K562 (cell line): ENCODE data around the gene SALL3. TPM values are rescaled to one million over a fixed set of nuclear protein-coding genes. Genes with fewer than 3 reads are reported as not detected.

Experiments used
- ATAC-seq: fragments of 200-7000 bp; cut with Tn5 transposase; 3 replicates; pipeline ENCODE4 v1.9.1; 2020; ENCODE audit warnings: moderate library complexity
- BruUV-seq: library from RNA; stranded (reverse); fragments of 400-500 nt; replicated peaks from 2 replicates; lab custom pipeline; 2021; lab: Mats Ljungman, UMichigan
- CTCF ChIA-PET: fragments of 300-600 bp; formaldehyde crosslinking; extraction: SDS; loops from one replicate; lab custom pipeline; 2021; ENCODE audit warnings: low intra/inter-chr PET ratio; lab: Yijun Ruan, JAX
- POLR2A ChIA-PET: fragments of 300-600, 350-650 bp; sonication (Branson Sonifier 250); formaldehyde crosslinking; extraction: SDS; loops from one replicate; lab custom pipeline; 2021; ENCODE audit warnings: antibody characterized with exemption, inconsistent platforms; lab: Yijun Ruan, JAX
- DNase-seq, 4 experiments: peaks; one replicate each; pipeline versions ENCODE4 v3.0.0 to v3.0.0-alpha.2; 2011 to 2018; ENCODE audit warnings: low spot score in 3 of 4, mixed read lengths in 3 of 4; ENCODE audit errors: extremely low read depth in 1 of 4
- FAIRE-seq: peaks from 2 replicates; lab custom pipeline; 2011; peaks lifted over from hg19 to GRCh38; lab: Jason Lieb, UNC
- H2AFZ ChIP-seq: 2 replicates; pipeline ENCODE4 v1.6.0; 2011; ENCODE audit warnings: low read depth, low read length, control low read depth, inconsistent platforms
- H3K27ac ChIP-seq: fragments of 200-600 bp; 3 replicates; pipeline ENCODE4 v1.8.0; 2011; ENCODE audit warnings: low read depth, mild to moderate bottlenecking, control low read depth, inconsistent platforms, low read length, moderate library complexity, mixed read lengths; ENCODE audit errors: extremely low read depth
- H3K27me3 ChIP-seq, 2 experiments: fragments of 300-600 bp in 1 of 2; 2 replicates in 1 of 2; 3 replicates in 1 of 2; pipeline versions ENCODE4 v1.6.0 to v1.8.0; 2011; ENCODE audit warnings: inconsistent platforms in 2 of 2, low read length in 2 of 2, mild to moderate bottlenecking in 1 of 2, mixed read lengths in 1 of 2, moderate library complexity in 1 of 2; ENCODE audit not compliant: control insufficient read depth in 2 of 2, insufficient read depth in 2 of 2
- H3K36me3 ChIP-seq: fragments of 300-600 bp; 3 replicates; pipeline ENCODE4 v1.8.0; 2011; ENCODE audit warnings: mild to moderate bottlenecking, low read length, inconsistent platforms; ENCODE audit not compliant: control insufficient read depth, insufficient read depth
- H3K4me1 ChIP-seq, 2 experiments: fragments of 200-600 bp in 1 of 2; replicated peaks in 1 of 2; 2 replicates in 1 of 2; 3 replicates in 1 of 2; pipeline versions ENCODE4 v1.5.1 to v1.8.0; 2011; ENCODE audit warnings: inconsistent platforms in 2 of 2, low read length in 2 of 2, mild to moderate bottlenecking in 1 of 2, mixed read lengths in 1 of 2, moderate library complexity in 1 of 2; ENCODE audit not compliant: control insufficient read depth in 2 of 2, insufficient read depth in 2 of 2
- H3K4me2 ChIP-seq: 2 replicates; pipeline ENCODE4 v1.6.1; 2011; ENCODE audit warnings: low read length, control low read depth, inconsistent platforms, mixed read lengths; ENCODE audit not compliant: insufficient read depth
- H3K4me3 ChIP-seq: fragments of 200-600 bp; sonication (generic), shearing (Covaris generic); 2 replicates; pipeline ENCODE4 v1.5.1; 2016; ENCODE audit warnings: control low read depth, inconsistent platforms
- H3K79me2 ChIP-seq: fragments of 200-600 bp; 3 replicates; pipeline ENCODE4 v1.8.0; 2011; ENCODE audit warnings: low read length, inconsistent platforms; ENCODE audit not compliant: control insufficient read depth, insufficient read depth
- H3K9ac ChIP-seq, 2 experiments: 2 replicates each; pipeline versions ENCODE4 v1.6.0 to v1.6.1; 2011; ENCODE audit warnings: low read depth in 2 of 2, low read length in 2 of 2, control low read depth in 1 of 2, inconsistent platforms in 1 of 2, mild to moderate bottlenecking in 1 of 2, mixed read lengths in 1 of 2; ENCODE audit not compliant: insufficient read depth in 1 of 2
- H3K9me1 ChIP-seq: one replicate; pipeline ENCODE4 v1.6.0; 2011; ENCODE audit warnings: inconsistent platforms, mild to moderate bottlenecking, low read length, moderate library complexity; ENCODE audit not compliant: control insufficient read depth, insufficient read depth
- H3K9me3 ChIP-seq: replicated peaks from 2 replicates; pipeline ENCODE4 v1.5.1; 2011; ENCODE audit warnings: low read depth, low read length, inconsistent platforms; ENCODE audit not compliant: control insufficient read depth, insufficient read depth
- H4K20me1 ChIP-seq: replicated peaks from 2 replicates; pipeline ENCODE4 v1.6.1; 2011; ENCODE audit warnings: low read length, inconsistent platforms, mixed read lengths; ENCODE audit not compliant: control insufficient read depth, insufficient read depth
- BRF1 ChIP-seq: IDR thresholded peaks from 3 replicates; pipeline ENCODE4 v1.6.1; 2011; ENCODE audit warnings: borderline replicate concordance, mild to moderate bottlenecking; ENCODE audit not compliant: insufficient read length; ENCODE audit errors: extremely low read depth
- CHD4 ChIP-seq: fragments of 200-600 bp; sonication (generic); IDR thresholded peaks from 3 replicates; pipeline ENCODE4 v1.6.1; 2012; ENCODE audit warnings: low read depth, mild to moderate bottlenecking, mixed read lengths, low read length, inconsistent platforms; ENCODE audit not compliant: insufficient read depth, insufficient replicate concordance, poor library complexity, severe bottlenecking
- ETV5 ChIP-seq: sonication (generic); formaldehyde crosslinking; IDR thresholded peaks from 2 replicates; pipeline ENCODE4 v1.4.0; 2020; ENCODE audit warnings: low read depth, mild to moderate bottlenecking, missing genetic modification reagents
- MXI1 ChIP-seq: IDR thresholded peaks from 2 replicates; pipeline ENCODE4 v1.6.1; 2011; ENCODE audit warnings: low read depth, mild to moderate bottlenecking, improper control_type of control experiment, low read length
- NR2C2 ChIP-seq, 2 experiments: fragments of 200-800 bp in 1 of 2; sonication (Bioruptor generic) in 1 of 2; sonication (generic) in 1 of 2; formaldehyde crosslinking in 1 of 2; IDR thresholded peaks; 2 replicates each; pipeline versions ENCODE4 v1.6.1 to v1.8.0; 2016 to 2022; ENCODE audit warnings: mild to moderate bottlenecking in 1 of 2, missing compliant biosample characterization in 1 of 2, missing genetic modification characterization in 1 of 2, missing genetic modification reagents in 1 of 2
- RNF2 ChIP-seq: sonication (generic); IDR thresholded peaks from 2 replicates; pipeline ENCODE4 v1.6.1; 2016
- ZNF778 ChIP-seq: fragments of 450-650 bp; formaldehyde crosslinking; IDR thresholded peaks from 2 replicates; pipeline ENCODE4 v1.4.0; 2020; ENCODE audit warnings: mild to moderate bottlenecking, moderate library complexity
- ZNF785 ChIP-seq: fragments of 250-450 bp; sonication (Bioruptor Pico); IDR thresholded peaks from 2 replicates; pipeline ENCODE4 v1.4.0; 2020; ENCODE audit warnings: mild to moderate bottlenecking
- WGBS: fragments of 100-300 bp; shearing (Covaris generic); methylation state at CpG from one replicate; pipeline ENCODE4 v1.1.6; 2016; ENCODE audit warnings: low coverage, mixed read lengths; ENCODE audit not compliant: insufficient coverage; ENCODE audit errors: missing lambda C conversion rate; 5-methylcytosine and 5-hydroxymethylcytosine counted together
- in situ Hi-C: fragments of 300-500 bp; cut with MboI; formaldehyde crosslinking; loops from 4 replicates; pipeline ENCODE4 v1.15.0; 2018; ENCODE audit warnings: inconsistent platforms, mixed read lengths
- intact Hi-C: fragments of 100-400 bp; cut with micrococcal nuclease; formaldehyde crosslinking; loops from 2 replicates; pipeline ENCODE4 v1.14.2; 2022
- polyA plus RNA-seq, 8 experiments: library from polyadenylated mRNA; depleted of rRNA in 4 of 8; stranded (reverse) in 5 of 8; unstranded in 3 of 8; fragments of >200 nt; fragmentation: Nextera tagmentation in 2 of 8; fragmentation: Illumina TruSeq in 1 of 8; extraction: Ambion mirVana in 2 of 8; extraction: Trizol in 1 of 8; gene quantifications; 2 replicates each; pipeline versions ENCODE4 v1.2.1 to v1.2.3, GENCODE V29; 2011 to 2014; ENCODE audit warnings: inconsistent platforms in 1 of 8, missing spikeins in 1 of 8
- total RNA-seq, 7 experiments: library from RNA; depleted of rRNA in 6 of 7; stranded (reverse); fragments of >200 nt in 6 of 7; fragmentation: Illumina TruSeq in 2 of 7; extraction: Trizol in 2 of 7; gene quantifications; 2 replicates each; pipeline versions ENCODE4 v1.2.1 to v1.2.3, GENCODE V29; 2011 to 2021; ENCODE audit warnings: low replicate concordance in 1 of 7
- TF ChIP-seq, protein P1 (sequence below): IDR thresholded peaks from 2 replicates; pipeline ENCODE4 v1.6.1; 2012; ENCODE audit warnings: low read depth, low read length, improper control_type of control experiment, borderline replicate concordance

Gene SALL3
- total and polyA plus RNA-seq, 9 of the 15 experiments (the other 6 are each of a cell fraction or from before 2014, with no cell fraction given), result not detected

DNA sequence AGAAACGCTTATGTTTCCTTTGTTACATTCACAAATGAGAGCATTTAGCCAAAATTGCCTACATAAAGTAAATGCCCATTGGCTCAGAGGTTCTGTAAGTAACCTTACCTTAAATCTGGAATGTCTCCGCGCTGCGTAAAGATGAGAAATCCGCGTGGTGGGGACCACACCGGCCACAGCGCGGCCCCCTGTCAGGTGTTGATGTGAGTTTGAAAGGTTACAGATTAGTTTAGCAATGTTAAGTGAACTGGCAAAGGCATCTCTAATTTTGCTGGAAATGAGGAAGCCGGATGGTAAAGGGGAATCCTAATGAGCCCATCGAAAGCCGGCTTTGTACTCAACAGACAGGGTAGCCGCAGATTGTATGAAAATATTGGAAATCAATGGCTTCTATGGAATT lies 11.8 kb downstream of the SALL3 start:
- H3K4me3 ChIP-seq, result no peak overlapping the region
- H3K27me3 ChIP-seq, result peaks cover 2 to 12% of the 10 kb centered on the region in 2 experiments; a peak in 3 of 5 replicates
- DNase-seq (no peak), ATAC-seq (no peak), FAIRE-seq (no peak)
- no peak overlapping the region for H3K27ac ChIP-seq
- H3K9me1 ChIP-seq, result no peaks in the 10 kb centered on the region
- no peak overlapping the region for H3K9ac ChIP-seq
- TF ChIP-seq RNF2 (no peak), CHD4 (no peak), NR2C2 (CRISPR knock-in tag; IDR thresholded peaks at IDR 0.05) (no peak), NR2C2 (tag; IDR thresholded peaks at IDR 0.05) (no peak), ZNF785 (CRISPR knock-in tag) (no peak), MXI1 (no peak), BRF1 (no peak), ZNF778 (CRISPR knock-in tag) (no peak), ETV5 (CRISPR knock-in tag) (no peak)
- TF ChIP-seq, protein P1, sequence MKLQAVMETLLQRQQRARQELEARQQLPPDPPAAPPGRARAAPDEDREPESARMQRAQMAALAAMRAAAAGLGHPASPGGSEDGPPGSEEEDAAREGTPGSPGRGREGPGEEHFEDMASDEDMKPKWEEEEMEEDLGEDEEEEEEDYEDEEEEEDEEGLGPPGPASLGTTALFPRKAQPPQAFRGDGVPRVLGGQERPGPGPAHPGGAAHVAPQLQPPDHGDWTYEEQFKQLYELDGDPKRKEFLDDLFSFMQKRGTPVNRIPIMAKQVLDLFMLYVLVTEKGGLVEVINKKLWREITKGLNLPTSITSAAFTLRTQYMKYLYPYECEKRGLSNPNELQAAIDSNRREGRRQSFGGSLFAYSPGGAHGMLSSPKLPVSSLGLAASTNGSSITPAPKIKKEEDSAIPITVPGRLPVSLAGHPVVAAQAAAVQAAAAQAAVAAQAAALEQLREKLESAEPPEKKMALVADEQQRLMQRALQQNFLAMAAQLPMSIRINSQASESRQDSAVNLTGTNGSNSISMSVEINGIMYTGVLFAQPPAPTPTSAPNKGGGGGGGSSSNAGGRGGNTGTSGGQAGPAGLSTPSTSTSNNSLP, result no peak
- no peaks in the 10 kb centered on the region; a peak in 1 of 5 replicates for H3K4me1 ChIP-seq
- no peak overlapping the region for H3K4me2 ChIP-seq
- 10% methylated on average over 12 of the region's 13 CpGs for WGBS
- no peaks in the 10 kb centered on the region for H3K36me3 ChIP-seq
- no peaks in the 10 kb centered on the region for H4K20me1 ChIP-seq
- POLR2A ChIA-PET, result no interaction called here
- no peak overlapping the region for H2AFZ ChIP-seq
- CTCF ChIA-PET, result no interaction called here
- in situ Hi-C loops (no loop called here), intact Hi-C loops (no loop called here)
- H3K79me2 ChIP-seq, result no peaks in the 10 kb centered on the region
- no TSS peak for BruUV-seq
- H3K9me3 ChIP-seq, result no peaks in the 10 kb centered on the region
